ENCODE data around the gene KIAA1549. TPM values are rescaled to one million over a fixed set of nuclear protein-coding genes. Genes with fewer than 3 reads are reported as not detected.

Gene KIAA1549
- total RNA-seq, 2 donors from 2014 or later = 18.7 to 19.3 TPM

DNA sequence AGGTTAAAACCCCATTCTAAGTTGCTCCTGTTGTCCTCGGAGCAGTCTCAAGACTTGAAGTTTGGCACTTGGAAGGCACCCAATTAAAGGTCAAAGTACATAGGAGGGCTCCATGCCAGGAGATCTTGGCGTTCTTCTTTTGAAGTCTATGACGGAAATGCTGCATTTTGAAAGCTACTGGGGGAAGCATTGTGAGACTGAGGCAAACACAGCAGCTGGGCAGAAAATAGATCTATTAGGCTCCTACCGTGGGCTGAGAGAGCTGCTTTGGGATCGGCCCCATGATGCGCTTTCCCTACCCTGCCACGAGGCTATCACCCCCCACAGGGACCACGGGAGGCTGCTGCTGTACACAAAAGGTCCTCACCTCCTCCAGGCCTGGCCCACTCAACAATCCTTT, 20.0 kb downstream of the KIAA1549 start:
- no peak for DNase-seq
- Mint-ChIP-seq H3K9me3 (peaks cover 1% of the 10 kb centered on the region), H3K4me3 (no peak overlapping the region), H3K4me1 (peaks cover 2% of the 10 kb centered on the region), H3K27ac (no peak overlapping the region), H3K27me3 (ENCODE audit: insufficient read depth) (no peaks in the 10 kb centered on the region), H3K36me3 (ENCODE audit: low read depth) (no peaks in the 10 kb centered on the region)
- Histone ChIP-seq H3K4me1 (ENCODE audit: control insufficient read depth, insufficient read depth, low read length) (no peaks in the 10 kb centered on the region), H3K36me3 (ENCODE audit: control insufficient read depth, insufficient read depth, low read length) (no peaks in the 10 kb centered on the region), H3K27me3 (ENCODE audit: control insufficient read depth, insufficient read depth, low read length, poor library complexity, severe bottlenecking) (no peaks in the 10 kb centered on the region), H3K27ac (ENCODE audit: low read depth, low read length) (no peak overlapping the region), H3K9ac (ENCODE audit: extremely low read depth, low read length, poor library complexity, severe bottlenecking) (no peak overlapping the region), H3K4me3 (ENCODE audit: low read length) (no peak overlapping the region), H3K9me3 (ENCODE audit: control insufficient read depth, low read length) (peaks cover 6% of the 10 kb centered on the region)
- TF ChIP-seq, protein P1, sequence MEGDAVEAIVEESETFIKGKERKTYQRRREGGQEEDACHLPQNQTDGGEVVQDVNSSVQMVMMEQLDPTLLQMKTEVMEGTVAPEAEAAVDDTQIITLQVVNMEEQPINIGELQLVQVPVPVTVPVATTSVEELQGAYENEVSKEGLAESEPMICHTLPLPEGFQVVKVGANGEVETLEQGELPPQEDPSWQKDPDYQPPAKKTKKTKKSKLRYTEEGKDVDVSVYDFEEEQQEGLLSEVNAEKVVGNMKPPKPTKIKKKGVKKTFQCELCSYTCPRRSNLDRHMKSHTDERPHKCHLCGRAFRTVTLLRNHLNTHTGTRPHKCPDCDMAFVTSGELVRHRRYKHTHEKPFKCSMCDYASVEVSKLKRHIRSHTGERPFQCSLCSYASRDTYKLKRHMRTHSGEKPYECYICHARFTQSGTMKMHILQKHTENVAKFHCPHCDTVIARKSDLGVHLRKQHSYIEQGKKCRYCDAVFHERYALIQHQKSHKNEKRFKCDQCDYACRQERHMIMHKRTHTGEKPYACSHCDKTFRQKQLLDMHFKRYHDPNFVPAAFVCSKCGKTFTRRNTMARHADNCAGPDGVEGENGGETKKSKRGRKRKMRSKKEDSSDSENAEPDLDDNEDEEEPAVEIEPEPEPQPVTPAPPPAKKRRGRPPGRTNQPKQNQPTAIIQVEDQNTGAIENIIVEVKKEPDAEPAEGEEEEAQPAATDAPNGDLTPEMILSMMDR (conservative IDR thresholded peaks at IDR 0.05) = no peak
- 62 to 83% methylated on average over 8 of the region's 8 CpGs for WGBS, 2 experiments (ENCODE audit: insufficient coverage in 1 of 2, insufficient read length in 1 of 2)

DNA sequence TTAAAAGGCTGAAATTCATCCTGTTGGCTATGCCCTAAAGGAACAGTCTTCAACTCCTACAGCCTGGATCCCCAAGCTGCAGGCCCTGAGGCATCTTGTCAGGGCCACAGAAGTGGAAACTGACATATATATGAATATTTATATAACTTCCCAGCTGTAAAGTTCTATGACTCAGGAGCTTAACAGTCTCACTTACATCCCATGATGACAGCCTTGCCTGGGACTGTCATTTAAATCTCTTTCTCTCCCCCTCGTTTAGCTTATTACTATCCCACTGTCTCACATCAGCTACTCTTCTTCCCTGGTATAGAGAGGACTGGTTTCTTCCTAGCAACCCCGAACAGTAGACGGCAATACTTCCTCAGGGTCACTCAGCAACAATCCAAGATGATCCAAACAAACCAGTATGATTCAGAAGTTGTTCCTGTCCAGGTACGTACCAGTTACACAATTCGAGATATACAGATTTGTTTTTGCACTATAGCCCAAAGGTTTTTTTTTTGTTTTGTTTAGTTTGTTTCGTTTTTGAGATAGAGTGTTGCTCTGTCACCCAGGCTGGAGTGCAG, 22.7 kb downstream of the KIAA1549 start:
- Mint-ChIP-seq H3K9me3 (peaks cover 1% of the 10 kb centered on the region), H3K27me3 (ENCODE audit: insufficient read depth) (no peaks in the 10 kb centered on the region), H3K36me3 (ENCODE audit: low read depth) (no peaks in the 10 kb centered on the region), H3K4me3 (no peak overlapping the region), H3K4me1 (peaks cover 6% of the 10 kb centered on the region), H3K27ac (no peak overlapping the region)
- TF ChIP-seq, protein P1 (conservative IDR thresholded peaks at IDR 0.05) = no peak
- H3K27me3 ChIP-seq (ENCODE audit: control insufficient read depth, insufficient read depth, low read length, poor library complexity, severe bottlenecking) = no peaks in the 10 kb centered on the region
- H3K9me3 ChIP-seq (ENCODE audit: control insufficient read depth, low read length) = peaks cover 6% of the 10 kb centered on the region
- H3K27ac ChIP-seq (ENCODE audit: low read depth, low read length) = no peak overlapping the region
- H3K4me3 ChIP-seq (ENCODE audit: low read length) = no peak overlapping the region
- WGBS, 2 experiments (ENCODE audit: insufficient coverage in 1 of 2, insufficient read length in 1 of 2) = 83 to 91% methylated on average over 6 of the region's 6 CpGs
- H3K9ac ChIP-seq (ENCODE audit: extremely low read depth, low read length, poor library complexity, severe bottlenecking) = no peak overlapping the region
- no peaks in the 10 kb centered on the region for H3K36me3 ChIP-seq (ENCODE audit: control insufficient read depth, insufficient read depth, low read length)
- no peak for DNase-seq
- no peaks in the 10 kb centered on the region for H3K4me1 ChIP-seq (ENCODE audit: control insufficient read depth, insufficient read depth, low read length)

DNA sequence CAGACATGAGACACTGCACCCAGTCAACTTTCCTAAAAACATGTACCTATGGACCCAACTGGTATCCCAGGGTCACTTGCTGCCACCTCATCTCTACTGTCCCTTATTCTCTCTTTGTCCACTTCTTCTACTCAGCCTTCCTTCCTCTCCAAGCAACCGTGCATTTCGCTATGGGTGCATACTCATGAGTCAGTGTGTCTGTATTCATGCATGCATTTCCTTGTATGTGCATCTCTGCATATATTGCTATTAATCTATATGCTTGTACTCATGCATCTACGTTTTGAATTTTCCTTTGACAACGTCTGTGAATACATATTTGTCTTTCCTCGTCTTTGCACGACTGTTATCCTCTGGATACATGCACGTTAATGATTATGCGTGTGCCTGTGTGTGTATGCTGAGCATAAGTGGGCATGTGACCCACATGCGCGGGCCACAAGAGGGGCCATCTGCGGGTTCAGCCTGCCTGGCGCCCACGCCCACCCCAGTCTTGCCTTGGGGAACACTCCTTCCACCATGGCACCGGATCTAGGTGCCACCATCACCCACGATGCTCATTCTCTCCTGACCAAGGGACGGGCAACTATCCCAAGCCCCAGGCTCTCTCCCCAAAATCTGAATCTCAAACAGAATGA, 23.3 kb downstream of the KIAA1549 start:
- Histone ChIP-seq H3K9ac (ENCODE audit: extremely low read depth, low read length, poor library complexity, severe bottlenecking) (no peak overlapping the region), H3K27ac (ENCODE audit: low read depth, low read length) (no peak overlapping the region), H3K4me3 (ENCODE audit: low read length) (no peak overlapping the region), H3K4me1 (ENCODE audit: control insufficient read depth, insufficient read depth, low read length) (no peaks in the 10 kb centered on the region), H3K27me3 (ENCODE audit: control insufficient read depth, insufficient read depth, low read length, poor library complexity, severe bottlenecking) (no peaks in the 10 kb centered on the region), H3K36me3 (ENCODE audit: control insufficient read depth, insufficient read depth, low read length) (no peaks in the 10 kb centered on the region), H3K9me3 (ENCODE audit: control insufficient read depth, low read length) (peaks cover 6% of the 10 kb centered on the region)
- Mint-ChIP-seq H3K4me1 (peaks cover 6% of the 10 kb centered on the region), H3K9me3 (peaks cover 1% of the 10 kb centered on the region), H3K27me3 (ENCODE audit: insufficient read depth) (no peaks in the 10 kb centered on the region), H3K36me3 (ENCODE audit: low read depth) (no peaks in the 10 kb centered on the region), H3K27ac (no peak overlapping the region), H3K4me3 (no peak overlapping the region)
- DNase-seq = no peak
- WGBS, 2 experiments (ENCODE audit: insufficient coverage in 1 of 2, insufficient read length in 1 of 2) = 96 to 98% methylated on average over 13 to 16 of the region's 16 CpGs
- TF ChIP-seq, protein P1 (conservative IDR thresholded peaks at IDR 0.05) = no peak

All from endodermal cell (in vitro differentiated cells).